K562 (cell line): Measurements from ENCODE around the gene C1QL3. TPM values are rescaled to one million over a fixed set of nuclear protein-coding genes. Genes with fewer than 3 reads are reported as not detected.

Experiments used
- ATAC-seq: fragments of 200-7000 bp; cut with Tn5 transposase; 3 replicates; pipeline ENCODE4 v1.9.1; 2020; ENCODE audit warnings: moderate library complexity
- BruUV-seq: library from RNA; stranded (reverse); fragments of 400-500 nt; replicated peaks from 2 replicates; lab custom pipeline; 2021; lab: Mats Ljungman, UMichigan
- CTCF ChIA-PET: fragments of 300-600 bp; formaldehyde crosslinking; extraction: SDS; loops from one replicate; lab custom pipeline; 2021; ENCODE audit warnings: low intra/inter-chr PET ratio; lab: Yijun Ruan, JAX
- POLR2A ChIA-PET: fragments of 300-600, 350-650 bp; sonication (Branson Sonifier 250); formaldehyde crosslinking; extraction: SDS; loops from one replicate; lab custom pipeline; 2021; ENCODE audit warnings: antibody characterized with exemption, inconsistent platforms; lab: Yijun Ruan, JAX
- DNase-seq, 4 experiments: peaks; one replicate each; pipeline versions ENCODE4 v3.0.0 to v3.0.0-alpha.2; 2011 to 2018; ENCODE audit warnings: low spot score in 3 of 4, mixed read lengths in 3 of 4; ENCODE audit errors: extremely low read depth in 1 of 4
- FAIRE-seq: peaks from 2 replicates; lab custom pipeline; 2011; peaks lifted over from hg19 to GRCh38; lab: Jason Lieb, UNC
- H2AFZ ChIP-seq: 2 replicates; pipeline ENCODE4 v1.6.0; 2011; ENCODE audit warnings: low read depth, low read length, control low read depth, inconsistent platforms
- H3K27ac ChIP-seq: fragments of 200-600 bp; 3 replicates; pipeline ENCODE4 v1.8.0; 2011; ENCODE audit warnings: low read depth, mild to moderate bottlenecking, control low read depth, inconsistent platforms, low read length, moderate library complexity, mixed read lengths; ENCODE audit errors: extremely low read depth
- H3K27me3 ChIP-seq, 2 experiments: fragments of 300-600 bp in 1 of 2; 2 replicates in 1 of 2; 3 replicates in 1 of 2; pipeline versions ENCODE4 v1.6.0 to v1.8.0; 2011; ENCODE audit warnings: inconsistent platforms in 2 of 2, low read length in 2 of 2, mild to moderate bottlenecking in 1 of 2, mixed read lengths in 1 of 2, moderate library complexity in 1 of 2; ENCODE audit not compliant: control insufficient read depth in 2 of 2, insufficient read depth in 2 of 2
- H3K36me3 ChIP-seq: fragments of 300-600 bp; 3 replicates; pipeline ENCODE4 v1.8.0; 2011; ENCODE audit warnings: mild to moderate bottlenecking, low read length, inconsistent platforms; ENCODE audit not compliant: control insufficient read depth, insufficient read depth
- H3K4me1 ChIP-seq, 2 experiments: fragments of 200-600 bp in 1 of 2; replicated peaks in 1 of 2; 2 replicates in 1 of 2; 3 replicates in 1 of 2; pipeline versions ENCODE4 v1.5.1 to v1.8.0; 2011; ENCODE audit warnings: inconsistent platforms in 2 of 2, low read length in 2 of 2, mild to moderate bottlenecking in 1 of 2, mixed read lengths in 1 of 2, moderate library complexity in 1 of 2; ENCODE audit not compliant: control insufficient read depth in 2 of 2, insufficient read depth in 2 of 2
- H3K4me2 ChIP-seq: 2 replicates; pipeline ENCODE4 v1.6.1; 2011; ENCODE audit warnings: low read length, control low read depth, inconsistent platforms, mixed read lengths; ENCODE audit not compliant: insufficient read depth
- H3K4me3 ChIP-seq: fragments of 200-600 bp; sonication (generic), shearing (Covaris generic); 2 replicates; pipeline ENCODE4 v1.5.1; 2016; ENCODE audit warnings: control low read depth, inconsistent platforms
- H3K79me2 ChIP-seq: fragments of 200-600 bp; 3 replicates; pipeline ENCODE4 v1.8.0; 2011; ENCODE audit warnings: low read length, inconsistent platforms; ENCODE audit not compliant: control insufficient read depth, insufficient read depth
- H3K9ac ChIP-seq, 2 experiments: 2 replicates each; pipeline versions ENCODE4 v1.6.0 to v1.6.1; 2011; ENCODE audit warnings: low read depth in 2 of 2, low read length in 2 of 2, control low read depth in 1 of 2, inconsistent platforms in 1 of 2, mild to moderate bottlenecking in 1 of 2, mixed read lengths in 1 of 2; ENCODE audit not compliant: insufficient read depth in 1 of 2
- H3K9me1 ChIP-seq: one replicate; pipeline ENCODE4 v1.6.0; 2011; ENCODE audit warnings: inconsistent platforms, mild to moderate bottlenecking, low read length, moderate library complexity; ENCODE audit not compliant: control insufficient read depth, insufficient read depth
- H3K9me3 ChIP-seq: replicated peaks from 2 replicates; pipeline ENCODE4 v1.5.1; 2011; ENCODE audit warnings: low read depth, low read length, inconsistent platforms; ENCODE audit not compliant: control insufficient read depth, insufficient read depth
- H4K20me1 ChIP-seq: replicated peaks from 2 replicates; pipeline ENCODE4 v1.6.1; 2011; ENCODE audit warnings: low read length, inconsistent platforms, mixed read lengths; ENCODE audit not compliant: control insufficient read depth, insufficient read depth
- CSDE1 ChIP-seq, 2 experiments: fragments of 450-650 bp; IDR thresholded peaks; 2 replicates each; pipeline ENCODE4 v1.6.1; 2016; ENCODE audit warnings: mild to moderate bottlenecking in 1 of 2
- EHMT2 ChIP-seq: fragments of 450-650 bp; IDR thresholded peaks from 2 replicates; pipeline ENCODE4 v1.6.1; 2018; ENCODE audit warnings: antibody characterized with exemption
- RBM15 ChIP-seq: fragments of 200-400 bp; formaldehyde crosslinking; IDR thresholded peaks from 2 replicates; pipeline ENCODE4 v1.6.1; 2018; ENCODE audit warnings: mild to moderate bottlenecking, low read length, moderate library complexity; ENCODE audit not compliant: insufficient read depth
- ZBTB9 ChIP-seq: fragments of 450-650 bp; formaldehyde crosslinking; IDR thresholded peaks from 2 replicates; pipeline ENCODE4 v1.4.0; 2020; ENCODE audit warnings: mild to moderate bottlenecking, moderate library complexity
- ZKSCAN1 ChIP-seq: fragments of 150-350 bp; IDR thresholded peaks from 2 replicates; pipeline ENCODE4 v1.6.1; 2016; ENCODE audit warnings: low read depth, low read length
- ZNF277 ChIP-seq: fragments of 250-450 bp; sonication (Bioruptor Pico); IDR thresholded peaks from 2 replicates; pipeline ENCODE4 v1.8.0; 2022; ENCODE audit warnings: inconsistent platforms, mild to moderate bottlenecking, moderate library complexity, borderline replicate concordance
- WGBS: fragments of 100-300 bp; shearing (Covaris generic); methylation state at CpG from one replicate; pipeline ENCODE4 v1.1.6; 2016; ENCODE audit warnings: low coverage, mixed read lengths; ENCODE audit not compliant: insufficient coverage; ENCODE audit errors: missing lambda C conversion rate; 5-methylcytosine and 5-hydroxymethylcytosine counted together
- in situ Hi-C: fragments of 300-500 bp; cut with MboI; formaldehyde crosslinking; loops from 4 replicates; pipeline ENCODE4 v1.15.0; 2018; ENCODE audit warnings: inconsistent platforms, mixed read lengths
- intact Hi-C: fragments of 100-400 bp; cut with micrococcal nuclease; formaldehyde crosslinking; loops from 2 replicates; pipeline ENCODE4 v1.14.2; 2022
- polyA plus RNA-seq, 8 experiments: library from polyadenylated mRNA; depleted of rRNA in 4 of 8; stranded (reverse) in 5 of 8; unstranded in 3 of 8; fragments of >200 nt; fragmentation: Nextera tagmentation in 2 of 8; fragmentation: Illumina TruSeq in 1 of 8; extraction: Ambion mirVana in 2 of 8; extraction: Trizol in 1 of 8; gene quantifications; 2 replicates each; pipeline versions ENCODE4 v1.2.1 to v1.2.3, GENCODE V29; 2011 to 2014; ENCODE audit warnings: inconsistent platforms in 1 of 8, missing spikeins in 1 of 8
- total RNA-seq, 7 experiments: library from RNA; depleted of rRNA in 6 of 7; stranded (reverse); fragments of >200 nt in 6 of 7; fragmentation: Illumina TruSeq in 2 of 7; extraction: Trizol in 2 of 7; gene quantifications; 2 replicates each; pipeline versions ENCODE4 v1.2.1 to v1.2.3, GENCODE V29; 2011 to 2021; ENCODE audit warnings: low replicate concordance in 1 of 7

The C1QL3 gene
- total and polyA plus RNA-seq, 9 of the 15 experiments (the other 6 are each of a cell fraction or from before 2014, with no cell fraction given) = 0.28 to 0.37 TPM; not detected in 7

- TF ChIP-seq ZNF277 (CRISPR knock-in tag) (no peak), ZKSCAN1 (no peak), EHMT2 (no peak), RBM15 (no peak), ZBTB9 (CRISPR knock-in tag) (no peak)
Measured at GRCh38 chr10:16509996-16510395, 11.7 kb downstream of the C1QL3 start (continued).

GRCh38 chr10:16505161-16505560 is 16.5 kb downstream of the C1QL3 start:
- no peaks in the 10 kb centered on the region for H3K27me3 ChIP-seq
- no peak for TF ChIP-seq CSDE1 (IDR thresholded peaks at IDR 0.05)
- H3K36me3 ChIP-seq = peaks cover 8% of the 10 kb centered on the region; the same call in 1 of the 3 replicates
- ATAC-seq (no peak), DNase-seq (no peak), FAIRE-seq (no peak)
- H3K4me2 ChIP-seq = no peak overlapping the region
- POLR2A ChIA-PET = no interaction called here
- in situ Hi-C loops (no loop called here), intact Hi-C loops (no loop called here)
- BruUV-seq = no TSS peak
- H2AFZ ChIP-seq = no peak overlapping the region
- H3K9me3 ChIP-seq = no peaks in the 10 kb centered on the region
- no peak overlapping the region for H3K9ac ChIP-seq
- no peak overlapping the region for H3K4me3 ChIP-seq
- no peaks in the 10 kb centered on the region for H4K20me1 ChIP-seq
- H3K27ac ChIP-seq = no peak overlapping the region
- no peaks in the 10 kb centered on the region for H3K9me1 ChIP-seq
- H3K79me2 ChIP-seq = no peaks in the 10 kb centered on the region
- CTCF ChIA-PET = no interaction called here
- WGBS = 89% methylated on average over 1 of the region's 1 CpG
- H3K4me1 ChIP-seq = no peaks in the 10 kb centered on the region
